Islet precursor cell (in vitro differentiated cells): ENCODE measurements around the gene CSPG5.

Experiments
- DNase-seq: peaks from one replicate; pipeline ENCODE4 v3.0.0-alpha.2; 2018

The CSPG5 gene

GRCh38 chr3:47578691-47579632 is at the start of gene CSPG5:
Gene CSPG5 (minus strand): TSS chr3:47578865. CDS start chr3:47578693, 172 bp downstream.
- peak; percentile 64 for DNase-seq

- DNase-seq = no peak
Observed at GRCh38 chr3:47628426-47628825, 49.8 kb upstream of the CSPG5 start.

GRCh38 chr3:47622671-47623461 is 44.2 kb upstream of the CSPG5 start:
- DNase-seq = no peak

- DNase-seq = no peak
Observed at GRCh38 chr3:47617086-47618010, 38.7 kb upstream of the CSPG5 start.

- DNase-seq = no peak
Observed at GRCh38 chr3:47614788-47615187, 36.1 kb upstream of the CSPG5 start.

GRCh38 chr3:47613722-47614121 is 35.1 kb upstream of the CSPG5 start:
- no peak for DNase-seq

- DNase-seq = no peak
Observed at GRCh38 chr3:47612879-47613278, 34.2 kb upstream of the CSPG5 start.

- no peak for DNase-seq
Observed at GRCh38 chr3:47612178-47612577, 33.5 kb upstream of the CSPG5 start.

GRCh38 chr3:47611576-47611975 is 32.9 kb upstream of the CSPG5 start:
- DNase-seq = no peak

- DNase-seq = no peak
Observed at GRCh38 chr3:47610583-47610982, 31.9 kb upstream of the CSPG5 start.

GRCh38 chr3:47607335-47607734 is 28.7 kb upstream of the CSPG5 start:
- no peak for DNase-seq

GRCh38 chr3:47606165-47606564 is 27.5 kb upstream of the CSPG5 start:
- no peak for DNase-seq

GRCh38 chr3:47605652-47606051 is 27.0 kb upstream of the CSPG5 start:
- DNase-seq = no peak

GRCh38 chr3:47604145-47604544 is 25.5 kb upstream of the CSPG5 start:
- DNase-seq = no peak

- no peak for DNase-seq
Observed at GRCh38 chr3:47603332-47603731, 24.7 kb upstream of the CSPG5 start.

GRCh38 chr3:47601281-47601680 is 22.6 kb upstream of the CSPG5 start:
- DNase-seq = no peak

- DNase-seq = peak; percentile 68
Observed at GRCh38 chr3:47594792-47595191, 16.1 kb upstream of the CSPG5 start.

- DNase-seq = no peak
Observed at GRCh38 chr3:47592066-47592795, 13.6 kb upstream of the CSPG5 start.

- no peak for DNase-seq
Observed at GRCh38 chr3:47590216-47590615, 11.6 kb upstream of the CSPG5 start.

GRCh38 chr3:47588587-47588986 is 9.9 kb upstream of the CSPG5 start:
- DNase-seq = no peak

GRCh38 chr3:47588053-47588452 is 9.4 kb upstream of the CSPG5 start:
- no peak for DNase-seq

GRCh38 chr3:47586746-47587145 is 8.1 kb upstream of the CSPG5 start:
- no peak for DNase-seq
